NCI-H2107 treated with DMSO at 0.1 percent for 48 hours (cell line): Measurements from ENCODE around the gene NEAT1.
A peak's percentile ranks its signal among the peaks of the same experiment; 100 is the strongest.

Source experiments
- DNase-seq: peaks from one replicate; lab custom pipeline; 2025; ENCODE audit not compliant: unreplicated experiment; lab: John Stamatoyannopoulos, UW

The NEAT1 gene

DNA sequence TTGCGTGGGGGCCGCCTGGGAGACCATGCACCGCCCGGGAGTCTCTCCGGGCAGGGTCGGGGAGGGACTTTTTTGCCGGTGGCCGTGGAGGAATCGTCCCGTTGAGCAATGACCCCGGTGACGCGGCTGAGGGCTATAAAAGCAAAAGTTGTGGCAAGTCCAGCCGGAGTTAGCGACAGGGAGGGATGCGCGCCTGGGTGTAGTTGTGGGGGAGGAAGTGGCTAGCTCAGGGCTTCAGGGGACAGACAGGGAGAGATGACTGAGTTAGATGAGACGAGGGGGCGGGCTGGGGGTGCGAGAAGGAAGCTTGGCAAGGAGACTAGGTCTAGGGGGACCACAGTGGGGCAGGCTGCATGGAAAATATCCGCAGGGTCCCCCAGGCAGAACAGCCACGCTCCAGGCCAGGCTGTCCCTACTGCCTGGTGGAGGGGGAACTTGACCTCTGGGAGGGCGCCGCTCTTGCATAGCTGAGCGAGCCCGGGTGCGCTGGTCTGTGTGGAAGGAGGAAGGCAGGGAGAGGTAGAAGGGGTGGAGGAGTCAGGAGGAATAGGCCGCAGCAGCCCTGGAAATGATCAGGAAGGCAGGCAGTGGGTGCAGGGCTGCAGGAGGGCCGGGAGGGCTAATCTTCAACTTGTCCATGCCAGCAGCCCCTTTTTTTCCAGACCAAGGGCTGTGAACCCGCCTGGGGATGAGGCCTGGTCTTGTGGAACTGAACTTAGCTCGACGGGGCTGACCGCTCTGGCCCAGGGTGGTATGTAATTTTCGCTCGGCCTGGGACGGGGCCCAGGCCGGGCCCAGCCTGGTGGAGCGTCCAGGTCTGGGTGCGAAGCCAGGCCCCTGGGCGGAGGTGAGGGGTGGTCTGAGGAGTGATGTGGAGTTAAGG, at the start of gene NEAT1:
Gene NEAT1 (plus strand): TSS at position 166 of the 883 bp plus-strand sequence.
- no peak for DNase-seq

GRCh38 chr11:65373839-65374580, 48.6 kb upstream of the NEAT1 start:
- DNase-seq: no peak

GRCh38 chr11:65375012-65375411, 47.6 kb upstream of the NEAT1 start:
- DNase-seq: no peak

DNA sequence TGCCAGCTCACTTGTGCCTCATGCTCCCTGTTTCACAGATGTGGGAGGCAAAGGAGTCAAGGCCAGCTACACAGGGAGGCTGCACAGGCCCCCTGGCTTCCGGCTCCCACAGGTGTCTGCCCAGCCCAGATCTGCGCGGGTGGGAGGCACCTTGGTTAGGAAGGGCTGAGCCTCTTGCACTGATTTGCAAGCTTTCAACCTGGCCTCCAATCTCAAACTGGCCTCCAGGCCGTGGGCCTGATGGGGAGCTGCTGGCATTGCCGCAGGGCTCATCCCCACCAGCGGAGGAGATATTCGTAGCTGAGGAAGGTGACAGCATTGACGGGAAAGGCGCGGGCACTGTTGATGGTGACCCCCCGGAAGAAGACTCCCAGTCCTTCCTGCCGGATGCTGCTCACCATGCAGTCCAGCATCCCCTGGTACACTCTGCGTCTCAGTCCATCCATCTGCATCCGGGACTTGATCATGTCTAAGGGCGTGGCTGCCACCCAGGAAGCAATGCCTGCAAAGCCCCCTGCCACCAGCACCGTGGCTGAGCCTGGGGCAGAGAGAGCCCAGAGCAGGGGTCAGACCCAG, 46.4 kb upstream of the NEAT1 start:
- no peak for DNase-seq

- DNase-seq: no peak
Measured at GRCh38 chr11:65377036-65377435, 45.6 kb upstream of the NEAT1 start.

DNA sequence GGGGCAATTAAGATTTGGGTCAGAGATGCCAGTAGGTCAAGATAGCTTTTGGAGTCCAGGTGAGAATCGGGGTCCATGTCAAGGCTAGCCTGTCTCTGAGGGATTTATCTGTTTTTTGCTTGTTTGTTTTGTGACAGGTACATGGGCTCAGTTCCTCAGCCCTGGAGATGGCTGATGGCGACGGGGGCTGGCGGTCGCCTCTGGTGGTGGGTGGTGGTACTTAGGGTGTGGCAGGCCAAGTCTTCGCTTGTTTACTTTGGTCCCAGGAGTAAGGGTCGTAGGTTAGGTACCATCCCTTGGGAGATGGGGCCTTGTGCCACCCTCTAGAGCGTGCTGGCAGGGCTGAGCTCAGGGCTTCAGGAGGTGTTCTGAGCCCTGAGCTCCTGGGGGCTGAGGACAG, 44.8 kb upstream of the NEAT1 start:
- no peak for DNase-seq

GRCh38 chr11:65378208-65378927, 44.2 kb upstream of the NEAT1 start:
- no peak for DNase-seq

DNA sequence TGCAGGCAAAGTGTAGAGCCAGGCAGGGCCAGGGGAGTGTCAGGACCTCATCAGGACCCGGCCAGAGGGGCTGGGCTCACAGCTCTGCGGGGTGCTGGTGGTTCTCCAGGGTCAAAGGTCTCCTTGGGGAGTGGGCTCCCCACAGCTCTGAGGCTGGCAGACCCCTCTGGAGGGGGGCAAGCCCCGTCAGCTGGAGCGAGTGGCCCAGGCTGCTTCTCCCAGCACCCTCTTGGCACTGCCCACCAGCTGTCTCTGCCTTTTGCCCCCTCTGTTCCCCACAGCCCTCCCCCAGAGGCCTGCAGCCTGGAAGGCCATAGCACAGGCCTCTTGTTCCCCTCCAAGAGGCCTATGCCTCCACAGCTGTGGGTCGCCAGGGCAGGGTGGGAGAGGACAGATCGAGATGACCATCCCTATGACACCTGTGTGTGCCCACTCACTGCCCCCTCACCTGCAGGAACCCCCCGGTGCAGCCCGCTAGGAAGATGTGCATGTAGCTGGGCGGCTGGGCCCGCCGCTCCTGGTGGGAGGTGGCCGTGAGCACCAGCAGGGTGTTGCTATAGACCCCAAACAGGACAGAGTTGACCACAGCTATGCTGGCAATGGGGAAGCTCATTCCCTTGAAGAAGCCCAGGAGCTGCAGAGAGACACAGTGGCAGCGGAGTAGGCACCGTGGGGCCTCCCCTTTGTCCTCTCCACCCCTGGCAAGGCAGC, 43.5 kb upstream of the NEAT1 start:
- no peak for DNase-seq

GRCh38 chr11:65379698-65380459, 42.7 kb upstream of the NEAT1 start:
- DNase-seq: no peak

DNA sequence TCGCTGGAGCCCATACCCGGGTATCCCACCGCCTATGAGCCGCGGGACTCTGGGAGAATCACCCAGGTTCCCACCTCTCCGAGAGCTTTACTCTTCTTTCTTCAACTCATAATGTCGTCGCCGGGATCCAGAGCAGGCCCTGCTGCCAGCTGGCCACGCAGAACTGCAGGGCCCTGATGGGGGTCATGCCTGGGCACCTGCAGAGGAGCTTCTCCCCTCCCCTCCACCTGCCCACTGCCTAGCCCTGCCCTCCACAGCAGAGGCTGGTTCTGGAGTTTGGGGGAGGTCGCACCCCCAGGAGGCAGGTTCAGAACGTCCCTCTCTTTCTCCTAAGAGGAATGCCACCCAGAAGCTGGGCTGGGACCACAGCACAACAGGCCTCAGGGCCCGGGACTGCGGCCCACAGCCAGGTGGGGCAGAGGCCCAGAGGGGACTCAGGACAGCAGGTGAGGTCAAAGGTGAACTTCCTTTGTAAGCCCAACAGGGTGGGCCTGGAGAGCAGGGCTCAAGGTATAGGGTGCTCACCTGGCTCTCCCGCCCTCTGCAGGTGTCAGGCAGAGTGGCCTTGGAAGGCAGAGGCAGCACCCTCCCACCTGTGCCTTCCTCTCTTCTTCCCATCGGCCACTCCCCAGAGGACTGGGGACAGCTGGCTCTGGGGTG, 42.0 kb upstream of the NEAT1 start:
- no peak for DNase-seq

DNA sequence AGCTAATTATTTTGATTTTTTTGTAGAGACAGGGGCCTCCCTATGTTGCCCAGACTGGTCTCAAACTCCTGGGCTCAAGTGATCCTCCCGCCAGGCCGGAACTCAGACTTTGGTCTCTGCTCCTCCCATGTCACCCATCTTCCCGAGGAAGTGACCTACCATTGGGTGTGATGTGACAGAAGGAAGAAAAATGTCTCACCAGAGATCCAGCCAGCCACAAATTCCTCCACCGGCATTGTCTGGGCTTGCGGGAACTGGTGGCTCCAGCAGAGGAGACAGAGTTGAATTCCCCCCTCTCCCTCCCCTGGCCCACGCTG, 40.9 kb upstream of the NEAT1 start:
- DNase-seq: no peak

- peak; percentile 86 for DNase-seq
Measured at GRCh38 chr11:65382033-65382803, 40.4 kb upstream of the NEAT1 start, which contains the start of gene SLC25A45. SLC25A45 (minus strand) TSS chr11:65382646; CDS start chr11:65381951, 695 bp downstream.

DNA sequence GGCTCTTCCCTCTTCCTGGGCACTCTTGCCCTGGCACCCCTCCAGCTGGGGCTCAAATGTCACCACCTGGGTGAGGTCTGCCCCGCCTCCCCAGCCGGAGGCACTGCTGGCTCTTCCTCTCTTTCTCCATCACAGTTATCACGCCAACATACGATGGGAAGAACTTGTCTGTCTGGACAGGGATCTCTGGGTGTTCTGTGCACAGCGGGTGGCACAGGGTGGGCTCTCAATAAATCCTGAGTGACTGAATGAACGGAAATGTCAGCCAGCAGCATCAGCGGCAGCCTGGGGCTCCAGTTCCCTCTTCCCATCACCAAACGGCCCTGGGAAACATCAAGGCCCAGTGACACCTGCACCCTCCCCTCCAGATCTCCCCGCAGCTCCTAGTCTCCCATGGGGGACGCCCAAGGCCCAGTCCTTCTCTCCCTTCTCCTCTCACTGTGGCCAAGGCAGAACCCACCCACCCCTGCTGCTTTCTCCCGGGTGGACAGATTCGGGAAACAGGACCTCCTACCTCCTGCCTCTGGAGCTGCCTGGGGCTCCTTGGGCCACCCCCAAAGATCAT, 39.7 kb upstream of the NEAT1 start:
- peak; percentile 94 for DNase-seq

- DNase-seq: no peak
Measured at GRCh38 chr11:65383778-65384177, 38.8 kb upstream of the NEAT1 start.

GRCh38 chr11:65384301-65384889, 38.2 kb upstream of the NEAT1 start:
- no peak for DNase-seq

DNA sequence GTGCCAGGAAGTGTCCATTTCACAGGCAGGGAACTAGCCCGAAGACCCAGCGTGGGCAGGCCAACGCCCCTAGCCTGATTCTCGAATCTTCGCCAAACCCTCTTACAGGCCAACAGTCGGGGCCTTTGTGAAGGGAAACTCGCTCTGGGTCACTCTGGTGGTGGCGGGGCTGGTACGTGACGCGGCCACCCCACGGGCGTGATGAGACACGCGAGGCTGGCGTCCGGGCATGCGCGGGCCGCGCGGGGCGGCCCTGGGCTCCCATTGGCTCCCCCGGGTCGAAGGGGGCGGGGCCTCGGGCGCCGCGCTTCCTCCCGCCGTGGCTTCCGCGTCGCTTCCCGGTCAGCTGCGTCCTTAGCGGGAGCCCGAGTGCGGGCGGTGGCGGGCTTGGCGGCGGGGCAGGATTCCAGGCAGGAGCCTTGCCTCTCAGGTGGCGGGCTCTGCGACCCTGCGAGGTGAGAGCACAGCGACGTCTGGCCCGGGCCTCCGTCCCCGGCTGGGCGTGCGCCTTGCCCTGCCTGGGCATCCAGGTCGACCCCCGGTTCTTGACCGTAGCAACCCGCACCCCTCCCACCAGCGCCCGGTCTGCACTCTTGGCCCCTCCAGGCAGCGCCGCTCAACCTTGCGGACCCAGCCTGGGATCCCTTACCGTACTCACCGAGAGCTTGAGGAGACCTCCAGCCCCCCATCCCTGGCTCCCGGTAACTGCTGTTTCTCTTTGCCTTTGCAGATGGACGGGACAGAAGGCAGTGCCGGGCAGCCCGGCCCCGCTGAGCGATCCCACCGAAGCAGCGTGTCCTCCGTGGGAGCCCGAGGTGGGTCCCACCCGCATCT, 36.1 kb upstream of the NEAT1 start, which contains the start of gene FRMD8:
Gene FRMD8 (plus strand): TSS at position 331 of the 834 bp plus-strand sequence. CDS start 400 bp downstream, at position 731.
- peak; percentile 41 for DNase-seq

- DNase-seq: no peak
Measured at GRCh38 chr11:65388731-65389130, 33.9 kb upstream of the NEAT1 start.
